MCF 10A (cell line): ENCODE data around the gene YPEL2. TPM values are rescaled to one million over a fixed set of nuclear protein-coding genes. Genes with fewer than 3 reads are reported as not detected.

Experiments
- BruUV-seq: library from RNA; stranded (reverse); fragments of 400-500 nt; replicated peaks from 2 replicates; lab custom pipeline; 2021; lab: Mats Ljungman, UMichigan
- CTCF ChIA-PET: fragments of 300-600 bp; sonication (Branson Sonifier 250); formaldehyde crosslinking; extraction: SDS; loops from one replicate; lab custom pipeline; 2021; ENCODE audit warnings: antibody characterized with exemption, inconsistent platforms; lab: Yijun Ruan, JAX
- POLR2A ChIA-PET: fragments of 300-600, 350-650 bp; sonication (Branson Sonifier 250); formaldehyde crosslinking; extraction: SDS; loops from one replicate; lab custom pipeline; 2020; ENCODE audit warnings: antibody characterized with exemption, inconsistent platforms; lab: Yijun Ruan, JAX
- DNase-seq: peaks from one replicate; pipeline ENCODE4 v3.0.0-alpha.2; 2018; ENCODE audit not compliant: unreplicated experiment
- H3K27ac Mint-ChIP-seq: one replicate; pipeline ENCODE4 v1.8.0; 2022; ENCODE audit warnings: mild to moderate bottlenecking, low read depth, mixed read lengths; ENCODE audit not compliant: unreplicated experiment
- H3K27me3 Mint-ChIP-seq: one replicate; pipeline ENCODE4 v1.8.0; 2022; ENCODE audit warnings: mixed read lengths; ENCODE audit not compliant: insufficient read depth, unreplicated experiment
- H3K36me3 Mint-ChIP-seq: one replicate; pipeline ENCODE4 v1.8.0; 2022; ENCODE audit warnings: mild to moderate bottlenecking, moderate library complexity, mixed read lengths; ENCODE audit not compliant: insufficient read depth, unreplicated experiment
- H3K4me1 Mint-ChIP-seq: one replicate; pipeline ENCODE4 v1.8.0; 2022; ENCODE audit warnings: mixed read lengths; ENCODE audit not compliant: insufficient read depth, unreplicated experiment
- H3K4me3 Mint-ChIP-seq: one replicate; pipeline ENCODE4 v1.8.0; 2022; ENCODE audit warnings: mild to moderate bottlenecking, moderate library complexity, mixed read lengths; ENCODE audit not compliant: unreplicated experiment
- H3K9me3 Mint-ChIP-seq: one replicate; pipeline ENCODE4 v1.8.0; 2022; ENCODE audit warnings: mixed read lengths; ENCODE audit not compliant: unreplicated experiment
- CTCF ChIP-seq: fragments of 200-600 bp; IDR thresholded peaks from one replicate; pipeline ENCODE4 v1.8.0; 2022; ENCODE audit warnings: antibody characterized with exemption, mild to moderate bottlenecking; ENCODE audit not compliant: unreplicated experiment
- intact Hi-C: fragments of 100-400 bp; cut with micrococcal nuclease; formaldehyde crosslinking; loops from 2 replicates; pipeline ENCODE4 v1.14.1; 2022
- total RNA-seq: library from RNA; stranded (reverse); gene quantifications from 2 replicates; pipeline ENCODE4 v1.2.3, GENCODE V29; 2022

YPEL2 gene
- total RNA-seq, 1 experiment from 2014 or later = 2.1 TPM

DNA sequence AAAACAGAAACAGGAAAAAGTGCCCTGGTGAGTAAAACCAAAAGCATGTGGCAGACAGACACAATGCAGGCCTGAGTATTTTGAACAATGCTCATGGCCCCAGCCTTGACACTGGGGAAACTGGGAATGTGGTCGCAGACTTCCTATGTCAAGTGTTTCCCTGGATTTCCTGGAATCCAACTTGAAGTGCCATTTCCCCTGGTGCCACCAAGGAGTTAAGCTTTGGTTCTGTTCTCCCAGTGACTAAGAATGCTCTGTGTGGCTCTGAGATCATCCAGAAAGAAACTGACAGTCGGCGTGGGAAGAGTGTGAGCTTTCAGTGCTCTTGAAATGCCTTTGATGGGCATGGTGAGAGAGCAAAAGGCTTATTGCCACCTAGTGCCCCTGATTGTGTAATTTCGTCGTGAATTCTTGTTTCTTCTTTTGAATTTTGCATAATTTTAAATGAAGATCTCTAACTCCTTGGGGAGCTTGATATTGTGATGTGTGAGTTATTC, 96.0 kb downstream of the YPEL2 start:
- H3K9me3 Mint-ChIP-seq = no peaks in the 10 kb centered on the region
- TF ChIP-seq CTCF = no peak
- ChIA-PET CTCF (interaction anchor here (0.7 to 1.7 kb wide), 6 partner anchors 14 to 117 kb away, joined by 3 to 10 read pairs (median 3); no protein-coding TSS in a partner anchor), POLR2A (interaction anchor here (1.1 to 2.0 kb wide), 2 partner anchors 9 to 12 kb away, joined by 3 to 7 read pairs; no protein-coding TSS in a partner anchor)
- intact Hi-C loops = no loop called here
- H3K4me1 Mint-ChIP-seq = peaks cover 14% of the 10 kb centered on the region
- BruUV-seq = no TSS peak
- no peak overlapping the region for H3K4me3 Mint-ChIP-seq
- DNase-seq = peak; percentile 51
- no peak overlapping the region for H3K27ac Mint-ChIP-seq
- no peaks in the 10 kb centered on the region for H3K27me3 Mint-ChIP-seq
- no peaks in the 10 kb centered on the region for H3K36me3 Mint-ChIP-seq

DNA sequence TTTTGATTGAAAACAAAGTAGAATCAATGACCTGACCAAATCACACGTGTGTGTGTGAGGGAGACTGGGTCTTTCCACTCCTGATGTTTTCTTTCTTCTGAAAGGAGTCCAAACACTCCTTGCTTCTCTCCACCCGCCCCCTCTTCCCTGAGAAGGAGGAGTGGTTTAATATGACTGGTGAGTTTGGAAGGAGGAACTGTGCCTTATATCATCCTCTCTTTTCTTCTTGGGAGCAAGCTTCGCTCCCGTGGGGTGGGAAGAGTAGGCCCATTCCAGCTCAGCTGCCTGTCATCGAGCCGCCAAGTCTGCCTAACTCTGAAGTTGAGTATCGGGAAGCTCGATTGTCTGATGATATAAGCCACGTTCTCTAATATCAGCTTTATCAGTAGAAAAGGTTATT, 96.5 kb downstream of the YPEL2 start:
- H3K4me1 Mint-ChIP-seq = peaks cover 14% of the 10 kb centered on the region
- ChIA-PET CTCF (interaction anchor here (0.7 to 1.7 kb wide), 3 partner anchors 93 to 118 kb away, joined by 3 to 4 read pairs (median 3); no protein-coding TSS in a partner anchor), POLR2A (interaction anchor here (2.0 kb wide), 1 partner anchor 11 kb away, joined by 7 read pairs; no protein-coding TSS in a partner anchor)
- no TSS peak for BruUV-seq
- no peaks in the 10 kb centered on the region for H3K27me3 Mint-ChIP-seq
- no peak for DNase-seq
- intact Hi-C loops = no loop called here
- no peak overlapping the region for H3K4me3 Mint-ChIP-seq
- no peaks in the 10 kb centered on the region for H3K9me3 Mint-ChIP-seq
- H3K27ac Mint-ChIP-seq = no peak overlapping the region
- no peaks in the 10 kb centered on the region for H3K36me3 Mint-ChIP-seq
- TF ChIP-seq CTCF = no peak

DNA sequence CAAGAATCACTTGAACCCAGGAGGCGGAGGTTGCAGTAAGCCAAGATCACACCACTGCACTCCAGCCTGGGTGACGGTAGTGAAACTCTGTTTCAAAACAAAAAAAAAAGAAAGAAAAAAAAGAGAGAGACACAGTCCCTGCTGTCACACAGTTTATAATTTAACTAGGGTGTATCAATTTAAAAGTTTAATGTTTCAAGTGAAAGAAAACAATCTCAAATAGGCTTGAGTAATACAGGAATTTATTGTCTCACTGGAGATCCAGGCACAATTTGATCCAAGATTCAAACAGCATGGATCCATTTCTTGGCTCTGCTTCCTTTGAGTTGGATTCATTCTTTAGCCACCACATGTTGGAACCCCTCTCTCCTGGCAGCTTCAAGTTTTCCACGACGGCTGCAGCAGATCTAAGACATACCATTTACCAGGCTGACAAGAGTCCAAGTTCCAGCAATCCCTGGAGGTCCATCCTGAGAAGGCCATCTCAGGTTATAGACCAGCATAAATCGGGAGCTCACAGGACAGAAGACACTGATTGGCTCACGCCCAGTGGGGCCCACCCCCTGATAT, 97.5 kb downstream of the YPEL2 start:
- ChIA-PET POLR2A (no interaction called here), CTCF (interaction anchor here (0.6 to 1.8 kb wide), 3 partner anchors 11 to 94 kb away, joined by 3 to 5 read pairs (median 4); no protein-coding TSS in a partner anchor)
- BruUV-seq = no TSS peak
- H3K9me3 Mint-ChIP-seq = no peaks in the 10 kb centered on the region
- no peak for TF ChIP-seq CTCF
- no peak overlapping the region for H3K27ac Mint-ChIP-seq
- DNase-seq = no peak
- peaks cover 16% of the 10 kb centered on the region for H3K4me1 Mint-ChIP-seq
- no peaks in the 10 kb centered on the region for H3K27me3 Mint-ChIP-seq
- H3K4me3 Mint-ChIP-seq = no peak overlapping the region
- intact Hi-C loops = no loop called here
- H3K36me3 Mint-ChIP-seq = no peaks in the 10 kb centered on the region

DNA sequence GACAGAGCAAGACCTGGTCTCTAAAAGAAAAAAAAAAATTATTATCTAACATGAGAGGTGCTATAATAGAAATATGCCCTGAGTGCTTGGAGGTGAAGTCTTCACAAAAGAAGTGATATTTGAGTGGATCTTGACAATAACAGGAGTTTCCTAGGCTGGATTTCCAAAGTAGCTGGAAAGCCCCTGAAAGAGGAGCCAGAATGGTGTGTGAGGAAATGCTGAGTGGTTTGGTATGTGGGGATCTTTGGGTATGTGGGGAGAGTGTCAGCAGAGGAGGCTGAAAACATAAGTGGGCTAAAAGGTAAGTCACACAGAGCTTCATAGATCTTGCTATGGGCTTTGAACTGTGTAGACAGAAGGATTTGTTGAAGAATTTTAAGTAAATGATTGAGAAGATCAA, 100.1 kb downstream of the YPEL2 start:
- no peak for DNase-seq
- Mint-ChIP-seq H3K27me3 (no peaks in the 10 kb centered on the region), H3K9me3 (no peaks in the 10 kb centered on the region), H3K36me3 (no peaks in the 10 kb centered on the region), H3K4me3 (no peak overlapping the region), H3K27ac (no peak overlapping the region), H3K4me1 (peaks cover 33% of the 10 kb centered on the region)
- no peak for TF ChIP-seq CTCF
- intact Hi-C loops = no loop called here
- ChIA-PET CTCF (interaction anchor here (1.5 to 3.0 kb wide), 2 partner anchors 10 to 102 kb away, joined by 5 to 13 read pairs; no protein-coding TSS in a partner anchor), POLR2A (interaction anchor here (0.8 to 1.6 kb wide), 3 partner anchors 13 to 35 kb away, joined by 3 to 4 read pairs (median 3); no protein-coding TSS in a partner anchor)
- BruUV-seq = no TSS peak
